HepG2 (cell line): ENCODE measurements around the gene VGF. TPM values are rescaled to one million over a fixed set of nuclear protein-coding genes. Genes with fewer than 3 reads are reported as not detected.
A peak's percentile ranks its signal among the peaks of the same experiment; 100 is the strongest.

Source experiments
- ATAC-seq: fragments of 200-7000 bp; cut with Tn5 transposase; 3 replicates; pipeline ENCODE4 v1.9.1; 2020; ENCODE audit warnings: mild to moderate bottlenecking, moderate library complexity
- BruUV-seq: library from RNA; stranded (reverse); fragments of 400-500 nt; replicated peaks from 2 replicates; lab custom pipeline; 2021; lab: Mats Ljungman, UMichigan
- CTCF ChIA-PET: fragments of 300-600 bp; formaldehyde crosslinking; extraction: SDS; loops from one replicate; lab custom pipeline; 2021; ENCODE audit warnings: low total read pairs, inconsistent platforms, low intra/inter-chr PET ratio; lab: Yijun Ruan, JAX
- POLR2A ChIA-PET: fragments of 350-600 bp; sonication (Branson Sonifier 250); formaldehyde crosslinking; loops from one replicate; lab custom pipeline; 2020; ENCODE audit warnings: antibody characterized with exemption, inconsistent platforms; lab: Yijun Ruan, JAX
- DNase-seq: peaks from one replicate; pipeline ENCODE4 v3.0.0-alpha.2; 2015; ENCODE audit warnings: low spot score
- FAIRE-seq: peaks from 3 replicates; lab custom pipeline; 2011; peaks lifted over from hg19 to GRCh38; lab: Jason Lieb, UNC
- H2AFZ ChIP-seq: one replicate; pipeline ENCODE4 v1.6.1; 2011; ENCODE audit warnings: low read length, inconsistent platforms
- H3K27ac ChIP-seq: fragments of 300-600 bp; 3 replicates; pipeline ENCODE4 v1.8.0; 2011; ENCODE audit warnings: mixed run types, mild to moderate bottlenecking, mixed read lengths, low read length, inconsistent platforms; ENCODE audit not compliant: insufficient read depth; ENCODE audit errors: extremely low read length
- H3K27me3 ChIP-seq, 2 experiments: fragments of 200-600 bp in 1 of 2; 2 replicates in 1 of 2; 3 replicates in 1 of 2; pipeline versions ENCODE4 v1.6.0 to v1.8.0; 2011; ENCODE audit warnings: low read length in 2 of 2, mild to moderate bottlenecking in 2 of 2, moderate library complexity in 2 of 2, inconsistent platforms in 1 of 2; ENCODE audit not compliant: insufficient read depth in 2 of 2, control insufficient read depth in 1 of 2
- H3K36me3 ChIP-seq, 2 experiments: fragments of 200-600 bp in 1 of 2; replicated peaks in 1 of 2; 2 replicates in 1 of 2; 3 replicates in 1 of 2; pipeline versions ENCODE4 v1.5.1 to v1.8.0; 2011; ENCODE audit warnings: low read length in 2 of 2, inconsistent platforms in 1 of 2; ENCODE audit not compliant: insufficient read depth in 2 of 2, control insufficient read depth in 1 of 2
- H3K4me1 ChIP-seq: 2 replicates; pipeline ENCODE4 v1.5.1; 2012; ENCODE audit warnings: low read length, inconsistent platforms; ENCODE audit not compliant: insufficient read depth
- H3K4me2 ChIP-seq: 2 replicates; pipeline ENCODE4 v1.6.0; 2011; ENCODE audit warnings: low read depth, low read length, inconsistent platforms
- H3K4me3 ChIP-seq, 3 experiments: fragments of 200-600 bp in 1 of 3; sonication (generic), shearing (Covaris generic) in 1 of 3; replicated peaks in 1 of 3; 2 replicates each; pipeline ENCODE4 v1.5.1; 2011 to 2016; ENCODE audit warnings: low read length in 3 of 3, inconsistent platforms in 2 of 3, low read depth in 2 of 3, mild to moderate bottlenecking in 2 of 3, control low read depth in 1 of 3, mixed read lengths in 1 of 3; ENCODE audit not compliant: insufficient read depth in 1 of 3
- H3K79me2 ChIP-seq: one replicate; pipeline ENCODE4 v1.6.1; 2011; ENCODE audit warnings: low read length, inconsistent platforms; ENCODE audit not compliant: insufficient read depth
- H3K9ac ChIP-seq: 2 replicates; pipeline ENCODE4 v1.6.0; 2011; ENCODE audit warnings: mild to moderate bottlenecking, low read depth, low read length, inconsistent platforms; ENCODE audit not compliant: insufficient read depth
- H3K9me3 ChIP-seq: 2 replicates; pipeline ENCODE4 v1.5.1; 2012; ENCODE audit warnings: mild to moderate bottlenecking, low read length
- H4K20me1 ChIP-seq: 2 replicates; pipeline ENCODE4 v1.6.0; 2011; ENCODE audit warnings: inconsistent platforms, mild to moderate bottlenecking, low read length, moderate library complexity; ENCODE audit not compliant: insufficient read depth
- EHMT2 ChIP-seq: fragments of 200-600 bp; sonication (generic); IDR thresholded peaks from 2 replicates; pipeline ENCODE4 v1.7.0; 2017; ENCODE audit warnings: antibody characterized with exemption, low read depth, low read length, borderline replicate concordance
- GMEB2 ChIP-seq: IDR thresholded peaks from 2 replicates; pipeline ENCODE4 v1.6.1; 2016; ENCODE audit warnings: missing biosample characterization, missing genetic modification reagents, low read depth
- NKX3-1 ChIP-seq: sonication (generic); formaldehyde crosslinking; IDR thresholded peaks from 2 replicates; pipeline ENCODE4 v1.5.0; 2020; ENCODE audit warnings: missing genetic modification reagents
- NR2F1 ChIP-seq, 2 experiments: fragments of 450-650 bp in 1 of 2; formaldehyde crosslinking in 1 of 2; IDR thresholded peaks; 2 replicates each; pipeline versions ENCODE4 v1.5.0 to v1.6.1; 2016 to 2020; ENCODE audit warnings: mild to moderate bottlenecking in 1 of 2, missing compliant biosample characterization in 1 of 2, missing genetic modification reagents in 1 of 2, moderate library complexity in 1 of 2
- RERE ChIP-seq: IDR thresholded peaks from 2 replicates; pipeline ENCODE4 v1.6.1; 2016; ENCODE audit warnings: low read depth, missing genetic modification reagents, missing compliant biosample characterization
- SKI ChIP-seq: fragments of 450-650 bp; IDR thresholded peaks from one replicate; pipeline ENCODE4 v1.6.1; 2018; ENCODE audit warnings: mild to moderate bottlenecking; ENCODE audit not compliant: partially characterized antibody
- YY1 ChIP-seq: IDR thresholded peaks from 2 replicates; pipeline ENCODE4 v1.6.1; 2011; ENCODE audit warnings: low read length, low read depth, moderate library complexity, mild to moderate bottlenecking; ENCODE audit not compliant: insufficient read depth, insufficient replicate concordance
- ZNF180 ChIP-seq: sonication (generic); formaldehyde crosslinking; IDR thresholded peaks from 2 replicates; pipeline ENCODE4 v1.4.0; 2020; ENCODE audit warnings: low read depth, missing genetic modification reagents, borderline replicate concordance
- ZNF296 ChIP-seq: sonication (generic); formaldehyde crosslinking; conservative IDR thresholded peaks from 2 replicates; pipeline ENCODE4 v1.5.0; 2020; ENCODE audit warnings: mild to moderate bottlenecking, missing genetic modification reagents
- ZNF678 ChIP-seq: sonication (generic); formaldehyde crosslinking; IDR thresholded peaks from 2 replicates; pipeline ENCODE4 v1.4.0; 2020; ENCODE audit warnings: mild to moderate bottlenecking, missing genetic modification reagents
- WGBS: methylation state at CpG from one replicate; pipeline ENCODE4 v1.1.6; 2017; ENCODE audit warnings: low lambda C conversion rate; 5-methylcytosine and 5-hydroxymethylcytosine counted together
- in situ Hi-C: cut with HindIII; loops from 2 replicates; pipeline ENCODE4 v1.10.0; 2017; ENCODE audit warnings: low pct_unique_long_range_greater_than_20kb; ENCODE audit not compliant: extremely low pct_ligation_motif_present
- intact Hi-C: fragments of 100-400 bp; cut with micrococcal nuclease; formaldehyde crosslinking; loops from one replicate; pipeline ENCODE4 v1.10.0; 2022; ENCODE audit not compliant: unreplicated experiment
- polyA plus RNA-seq, 8 experiments: library from polyadenylated mRNA; depleted of rRNA in 3 of 8; stranded (reverse) in 7 of 8; unstranded in 1 of 8; fragments of >200 nt; fragmentation: Illumina TruSeq in 4 of 8; extraction: Trizol in 4 of 8; gene quantifications; 2 replicates each; pipeline versions ENCODE4 v1.2.1 to v1.2.3, GENCODE V29; 2011 to 2016; ENCODE audit warnings: low read depth in 4 of 8, missing spikeins in 1 of 8, mixed read lengths in 1 of 8; ENCODE audit not compliant: insufficient read depth in 1 of 8
- total RNA-seq, 5 experiments: library from RNA; depleted of rRNA; stranded (reverse); fragments of >200 nt; fragmentation: Illumina TruSeq; extraction: Trizol; gene quantifications; 2 replicates each; pipeline ENCODE4 v1.2.3, GENCODE V29; 2016; ENCODE audit warnings: low read depth in 1 of 5
- TF ChIP-seq, protein P1 (sequence below): sonication (generic); formaldehyde crosslinking; IDR thresholded peaks from 2 replicates; pipeline ENCODE4 v1.4.0; 2020; ENCODE audit warnings: mild to moderate bottlenecking, missing genetic modification reagents, borderline replicate concordance
- TF ChIP-seq, protein P2 (sequence below): sonication (generic); formaldehyde crosslinking; IDR thresholded peaks from 2 replicates; pipeline ENCODE4 v1.5.0; 2020; ENCODE audit warnings: mild to moderate bottlenecking, low read depth, missing genetic modification reagents, borderline replicate concordance
- TF ChIP-seq, protein P3 (sequence below): sonication (generic); formaldehyde crosslinking; IDR thresholded peaks from 2 replicates; pipeline ENCODE4 v1.8.0; 2022; ENCODE audit warnings: missing genetic modification reagents, mild to moderate bottlenecking, borderline replicate concordance

VGF gene
- total and polyA plus RNA-seq, 2 of the 13 experiments (the other 11 are each of a cell fraction or from before 2014, with no cell fraction given) = 0.12 to 0.46 TPM

DNA sequence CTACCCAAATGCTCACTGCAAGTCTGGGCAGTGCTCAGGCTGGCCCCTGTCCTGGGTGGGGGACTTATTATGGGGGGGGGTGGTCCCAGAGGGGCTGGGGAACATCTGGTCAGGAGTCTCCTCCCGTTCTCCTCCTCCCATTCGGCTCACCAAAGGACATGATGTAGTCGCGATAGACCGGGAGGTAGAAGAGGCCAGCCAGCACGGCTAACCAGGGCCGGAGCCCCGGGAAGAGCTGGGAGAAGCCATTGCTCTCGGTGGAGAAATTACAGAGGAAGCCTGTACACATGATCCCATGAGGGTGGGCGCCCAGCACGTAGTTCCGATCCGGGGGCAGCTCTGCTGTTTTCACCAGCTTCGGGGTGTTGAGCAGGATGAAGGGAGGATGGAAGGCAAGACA, 33.1 kb upstream of the VGF start:
- Histone ChIP-seq H4K20me1 (peaks cover 3% of the 10 kb centered on the region; the same call in 1 of the 2 replicates), H3K9ac (no peak overlapping the region), H3K27me3 (no peaks in the 10 kb centered on the region; a peak in 1 of 5 replicates), H3K4me2 (peak overlapping the region; percentile 91; the same call in 1 of the 2 replicates), H3K4me3 (no peak overlapping the region), H3K79me2 (peaks cover 12% of the 10 kb centered on the region), H3K27ac (no peak overlapping the region), H2AFZ (no peak overlapping the region), H3K4me1 (peaks cover 55% of the 10 kb centered on the region), H3K9me3 (no peaks in the 10 kb centered on the region), H3K36me3 (peaks cover under 1 to 2% of the 10 kb centered on the region in 2 experiments; a peak in 2 of 5 replicates)
- FAIRE-seq (no peak), ATAC-seq (no peak), DNase-seq (no peak)
- ChIA-PET CTCF (no interaction called here), POLR2A (interaction anchor here (0.7 to 11.6 kb wide), 3 partner anchors 15 to 55 kb away, joined by 3 to 202 read pairs (median 22); partner anchors contain the start of genes PLOD3 and ZNHIT1)
- intact Hi-C loops = no loop called here
- 93% methylated on average over 14 of the region's 14 CpGs for WGBS
- in situ Hi-C loops = no loop called here
- BruUV-seq = no TSS peak
- TF ChIP-seq, protein P1, sequence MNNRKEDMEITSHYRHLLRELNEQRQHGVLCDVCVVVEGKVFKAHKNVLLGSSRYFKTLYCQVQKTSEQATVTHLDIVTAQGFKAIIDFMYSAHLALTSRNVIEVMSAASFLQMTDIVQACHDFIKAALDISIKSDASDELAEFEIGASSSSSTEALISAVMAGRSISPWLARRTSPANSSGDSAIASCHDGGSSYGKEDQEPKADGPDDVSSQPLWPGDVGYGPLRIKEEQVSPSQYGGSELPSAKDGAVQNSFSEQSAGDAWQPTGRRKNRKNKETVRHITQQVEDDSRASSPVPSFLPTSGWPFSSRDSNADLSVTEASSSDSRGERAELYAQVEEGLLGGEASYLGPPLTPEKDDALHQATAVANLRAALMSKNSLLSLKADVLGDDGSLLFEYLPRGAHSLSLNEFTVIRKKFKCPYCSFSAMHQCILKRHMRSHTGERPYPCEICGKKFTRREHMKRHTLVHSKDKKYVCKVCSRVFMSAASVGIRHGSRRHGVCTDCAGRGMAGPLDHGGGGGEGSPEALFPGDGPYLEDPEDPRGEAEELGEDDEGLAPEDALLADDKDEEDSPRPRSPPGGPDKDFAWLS (CRISPR knock-in tag) = no peak
- TF ChIP-seq GMEB2 (CRISPR knock-in tag) (no peak), ZNF180 (CRISPR knock-in tag) (no peak), NKX3-1 (CRISPR knock-in tag) (no peak), RERE (no peak), SKI (no peak), YY1 (no peak), ZNF678 (CRISPR knock-in tag) (no peak), EHMT2 (no peak), ZNF296 (CRISPR knock-in tag) (no peak), NR2F1 (CRISPR knock-in tag; IDR thresholded peaks at IDR 0.05) (no peak)
- TF ChIP-seq, protein P2, sequence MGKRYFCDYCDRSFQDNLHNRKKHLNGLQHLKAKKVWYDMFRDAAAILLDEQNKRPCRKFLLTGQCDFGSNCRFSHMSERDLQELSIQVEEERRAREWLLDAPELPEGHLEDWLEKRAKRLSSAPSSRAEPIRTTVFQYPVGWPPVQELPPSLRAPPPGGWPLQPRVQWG (CRISPR knock-in tag) = no peak
- TF ChIP-seq, protein P3, sequence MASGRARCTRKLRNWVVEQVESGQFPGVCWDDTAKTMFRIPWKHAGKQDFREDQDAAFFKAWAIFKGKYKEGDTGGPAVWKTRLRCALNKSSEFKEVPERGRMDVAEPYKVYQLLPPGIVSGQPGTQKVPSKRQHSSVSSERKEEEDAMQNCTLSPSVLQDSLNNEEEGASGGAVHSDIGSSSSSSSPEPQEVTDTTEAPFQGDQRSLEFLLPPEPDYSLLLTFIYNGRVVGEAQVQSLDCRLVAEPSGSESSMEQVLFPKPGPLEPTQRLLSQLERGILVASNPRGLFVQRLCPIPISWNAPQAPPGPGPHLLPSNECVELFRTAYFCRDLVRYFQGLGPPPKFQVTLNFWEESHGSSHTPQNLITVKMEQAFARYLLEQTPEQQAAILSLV = no peak
